ENCODE measurements around the gene LAMA3. TPM values are rescaled to one million over a fixed set of nuclear protein-coding genes. Genes with fewer than 3 reads are reported as not detected.

LAMA3 gene
- total RNA-seq, 1 donor: 8.3 TPM

DNA sequence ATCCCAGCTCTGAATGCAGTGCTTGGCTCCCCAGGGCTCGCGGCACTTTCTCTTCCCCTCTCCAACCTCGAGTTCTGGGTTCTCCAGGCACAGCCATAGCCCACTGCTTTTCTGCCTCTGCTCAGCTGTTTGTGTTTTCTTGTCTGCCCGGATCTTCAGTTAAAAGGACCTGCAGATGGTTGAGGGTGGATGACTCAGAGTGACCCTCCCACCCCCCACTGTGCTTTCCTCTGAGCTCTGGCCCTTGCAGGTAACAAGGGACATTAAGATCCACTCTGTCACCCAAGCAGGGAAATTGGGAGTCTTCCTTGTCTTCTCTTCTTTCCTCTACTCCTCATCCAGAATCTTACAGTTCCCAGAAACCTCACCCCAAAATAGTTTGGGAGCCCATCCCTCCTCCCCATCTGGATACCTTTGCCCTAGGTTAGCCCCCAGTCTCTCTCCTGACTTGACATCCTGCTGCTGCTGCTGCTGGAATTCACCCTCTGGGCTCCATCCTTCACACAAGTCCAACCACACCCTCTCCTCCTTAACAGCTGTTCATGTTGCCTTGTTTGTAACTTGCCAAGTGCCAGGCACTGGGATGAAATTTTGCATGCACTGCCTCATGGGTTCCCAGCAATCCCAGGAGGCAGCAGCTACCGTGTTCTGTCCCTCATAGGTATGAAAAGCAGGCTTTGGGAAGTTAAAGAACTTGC is 167.4 kb downstream of the LAMA3 start:
- Histone ChIP-seq H3K27me3 (ENCODE audit: insufficient read depth, low read length) (no peaks in the 10 kb centered on the region), H3K4me1 (ENCODE audit: insufficient read depth, low read length) (peaks cover 8% of the 10 kb centered on the region), H3K79me2 (ENCODE audit: insufficient read depth, low read length) (no peaks in the 10 kb centered on the region), H2AFZ (ENCODE audit: low read length) (no peak overlapping the region), H3K36me3 (ENCODE audit: insufficient read depth, low read length) (no peaks in the 10 kb centered on the region), H3K9me3 (ENCODE audit: low read depth, low read length) (no peaks in the 10 kb centered on the region), H3K4me3 (ENCODE audit: insufficient read depth, low read length) (no peak overlapping the region), H3K4me2 (ENCODE audit: insufficient read depth, low read length) (no peak overlapping the region), H4K20me1 (ENCODE audit: insufficient read depth, low read length) (no peaks in the 10 kb centered on the region), H3K27ac (ENCODE audit: low read depth, low read length) (no peak overlapping the region)
- DNase-seq (ENCODE audit: insufficient read length, low spot score, missing footprints): no peak
- TF ChIP-seq, protein P1, sequence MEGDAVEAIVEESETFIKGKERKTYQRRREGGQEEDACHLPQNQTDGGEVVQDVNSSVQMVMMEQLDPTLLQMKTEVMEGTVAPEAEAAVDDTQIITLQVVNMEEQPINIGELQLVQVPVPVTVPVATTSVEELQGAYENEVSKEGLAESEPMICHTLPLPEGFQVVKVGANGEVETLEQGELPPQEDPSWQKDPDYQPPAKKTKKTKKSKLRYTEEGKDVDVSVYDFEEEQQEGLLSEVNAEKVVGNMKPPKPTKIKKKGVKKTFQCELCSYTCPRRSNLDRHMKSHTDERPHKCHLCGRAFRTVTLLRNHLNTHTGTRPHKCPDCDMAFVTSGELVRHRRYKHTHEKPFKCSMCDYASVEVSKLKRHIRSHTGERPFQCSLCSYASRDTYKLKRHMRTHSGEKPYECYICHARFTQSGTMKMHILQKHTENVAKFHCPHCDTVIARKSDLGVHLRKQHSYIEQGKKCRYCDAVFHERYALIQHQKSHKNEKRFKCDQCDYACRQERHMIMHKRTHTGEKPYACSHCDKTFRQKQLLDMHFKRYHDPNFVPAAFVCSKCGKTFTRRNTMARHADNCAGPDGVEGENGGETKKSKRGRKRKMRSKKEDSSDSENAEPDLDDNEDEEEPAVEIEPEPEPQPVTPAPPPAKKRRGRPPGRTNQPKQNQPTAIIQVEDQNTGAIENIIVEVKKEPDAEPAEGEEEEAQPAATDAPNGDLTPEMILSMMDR (IDR thresholded peaks at IDR 0.05; ENCODE audit: extremely low read depth, low read depth, low read length): no peak

DNA sequence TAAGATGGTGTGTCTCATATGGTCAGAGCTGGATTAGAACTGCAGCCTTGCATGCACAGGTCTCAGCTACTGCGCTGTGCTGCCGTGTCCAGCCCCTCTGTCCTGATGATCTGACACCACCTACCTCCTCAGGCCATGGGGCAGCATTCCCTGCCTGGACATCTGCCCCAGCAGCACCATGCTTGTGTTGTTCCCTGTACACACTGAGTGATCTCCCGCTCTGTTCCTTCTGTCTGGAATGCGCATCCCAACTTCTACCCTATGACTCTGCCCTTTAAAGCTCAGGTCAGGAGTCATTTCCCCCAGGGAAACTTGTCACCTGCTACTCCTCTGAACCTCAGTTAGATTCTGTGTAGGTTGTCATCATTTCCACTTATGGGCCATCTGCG is 167.9 kb downstream of the LAMA3 start:
- Histone ChIP-seq H3K4me3 (ENCODE audit: insufficient read depth, low read length) (no peak overlapping the region), H4K20me1 (ENCODE audit: insufficient read depth, low read length) (no peaks in the 10 kb centered on the region), H3K4me1 (ENCODE audit: insufficient read depth, low read length) (peaks cover 13% of the 10 kb centered on the region), H3K27ac (ENCODE audit: low read depth, low read length) (no peak overlapping the region), H3K36me3 (ENCODE audit: insufficient read depth, low read length) (no peaks in the 10 kb centered on the region), H3K9me3 (ENCODE audit: low read depth, low read length) (no peaks in the 10 kb centered on the region), H3K4me2 (ENCODE audit: insufficient read depth, low read length) (no peak overlapping the region), H3K27me3 (ENCODE audit: insufficient read depth, low read length) (no peaks in the 10 kb centered on the region), H2AFZ (ENCODE audit: low read length) (no peak overlapping the region), H3K79me2 (ENCODE audit: insufficient read depth, low read length) (no peaks in the 10 kb centered on the region)
- TF ChIP-seq, protein P1 (IDR thresholded peaks at IDR 0.05; ENCODE audit: extremely low read depth, low read depth, low read length): no peak
- no peak for DNase-seq (ENCODE audit: insufficient read length, low spot score, missing footprints)

DNA sequence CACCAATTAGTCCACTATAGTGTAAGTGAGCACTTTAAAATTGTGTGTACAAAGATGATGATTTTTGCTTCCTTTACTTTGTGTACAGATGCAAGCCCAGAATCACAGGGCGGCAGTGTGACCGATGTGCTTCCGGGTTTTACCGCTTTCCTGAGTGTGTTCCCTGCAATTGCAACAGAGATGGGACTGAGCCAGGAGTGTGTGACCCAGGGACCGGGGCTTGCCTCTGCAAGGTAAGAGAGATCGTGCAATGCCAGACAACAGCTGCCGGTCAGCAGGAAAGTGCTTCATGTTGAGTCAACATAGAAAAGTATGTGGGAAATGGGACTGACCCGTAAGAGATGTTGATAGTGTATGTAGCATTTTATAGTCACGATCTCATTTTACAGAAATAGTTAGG is 168.5 kb downstream of the LAMA3 start:
- H3K4me2 ChIP-seq (ENCODE audit: insufficient read depth, low read length): no peak overlapping the region
- peaks cover 19% of the 10 kb centered on the region for H3K4me1 ChIP-seq (ENCODE audit: insufficient read depth, low read length)
- no peak overlapping the region for H3K27ac ChIP-seq (ENCODE audit: low read depth, low read length)
- no peaks in the 10 kb centered on the region for H3K79me2 ChIP-seq (ENCODE audit: insufficient read depth, low read length)
- H3K9me3 ChIP-seq (ENCODE audit: low read depth, low read length): no peaks in the 10 kb centered on the region
- TF ChIP-seq, protein P1 (IDR thresholded peaks at IDR 0.05; ENCODE audit: extremely low read depth, low read depth, low read length): no peak
- H3K36me3 ChIP-seq (ENCODE audit: insufficient read depth, low read length): no peaks in the 10 kb centered on the region
- no peak for DNase-seq (ENCODE audit: insufficient read length, low spot score, missing footprints)
- H3K4me3 ChIP-seq (ENCODE audit: insufficient read depth, low read length): no peak overlapping the region
- no peaks in the 10 kb centered on the region for H3K27me3 ChIP-seq (ENCODE audit: insufficient read depth, low read length)
- H4K20me1 ChIP-seq (ENCODE audit: insufficient read depth, low read length): no peaks in the 10 kb centered on the region
- H2AFZ ChIP-seq (ENCODE audit: low read length): no peak overlapping the region

DNA sequence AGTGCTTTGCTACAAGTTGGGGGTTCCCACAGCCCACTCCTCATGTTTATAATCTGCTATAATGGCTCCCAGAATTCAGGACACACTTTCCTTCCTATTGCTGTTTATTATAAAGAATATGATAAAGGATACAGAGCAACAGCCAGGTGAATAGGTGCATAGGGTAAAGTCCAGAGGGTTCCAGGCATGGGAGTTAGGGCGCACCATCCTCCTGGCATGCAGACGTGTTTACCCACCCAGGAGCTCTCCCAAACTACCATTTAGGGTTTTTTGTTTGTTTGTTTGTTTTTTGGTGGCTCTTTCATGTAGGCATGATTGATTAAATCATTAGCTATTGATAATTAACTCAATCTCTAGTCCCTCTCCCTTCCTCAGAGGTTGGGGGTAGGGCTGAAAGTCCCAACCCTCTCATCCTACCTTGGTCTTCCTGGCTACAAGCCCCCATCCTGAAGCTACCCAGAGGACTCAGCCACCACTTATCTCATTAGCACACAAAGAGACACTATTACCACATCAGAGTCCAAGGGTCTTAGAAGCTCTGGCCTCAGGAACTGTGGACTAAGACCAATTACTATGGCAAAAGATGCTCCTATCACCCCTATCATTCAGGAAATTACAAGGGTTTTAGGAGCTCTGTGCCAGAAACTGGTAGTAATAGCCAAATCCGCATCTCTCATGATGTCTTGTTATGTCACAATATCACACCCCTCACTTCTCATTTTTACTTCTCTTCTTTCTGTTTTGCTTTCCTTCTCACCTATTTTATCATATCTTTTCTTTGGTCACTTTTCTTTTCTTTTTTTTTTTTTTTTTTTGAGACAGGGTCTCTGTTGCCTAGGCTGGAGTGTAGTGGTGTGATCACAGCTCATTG is 170.4 kb downstream of the LAMA3 start:
- peaks cover 21% of the 10 kb centered on the region for H3K4me1 ChIP-seq (ENCODE audit: insufficient read depth, low read length)
- TF ChIP-seq, protein P1 (IDR thresholded peaks at IDR 0.05; ENCODE audit: extremely low read depth, low read depth, low read length): no peak
- H2AFZ ChIP-seq (ENCODE audit: low read length): no peak overlapping the region
- DNase-seq (ENCODE audit: insufficient read length, low spot score, missing footprints): no peak
- H3K9me3 ChIP-seq (ENCODE audit: low read depth, low read length): no peaks in the 10 kb centered on the region
- no peaks in the 10 kb centered on the region for H3K79me2 ChIP-seq (ENCODE audit: insufficient read depth, low read length)
- no peaks in the 10 kb centered on the region for H3K27me3 ChIP-seq (ENCODE audit: insufficient read depth, low read length)
- H3K27ac ChIP-seq (ENCODE audit: low read depth, low read length): no peak overlapping the region
- H4K20me1 ChIP-seq (ENCODE audit: insufficient read depth, low read length): no peaks in the 10 kb centered on the region
- no peaks in the 10 kb centered on the region for H3K36me3 ChIP-seq (ENCODE audit: insufficient read depth, low read length)
- no peak overlapping the region for H3K4me2 ChIP-seq (ENCODE audit: insufficient read depth, low read length)
- no peak overlapping the region for H3K4me3 ChIP-seq (ENCODE audit: insufficient read depth, low read length)
